H9 (cell line): ENCODE results near the gene ROBO1. TPM values are rescaled to one million over a fixed set of nuclear protein-coding genes. Genes with fewer than 3 reads are reported as not detected.

Experiments used
- DNase-seq: peaks from one replicate; pipeline ENCODE4 v3.0.0-alpha.2; 2017
- H2AFZ ChIP-seq: one replicate; pipeline ENCODE4 v1.6.1; 2013; ENCODE audit warnings: mild to moderate bottlenecking, low read length, control low read depth, moderate library complexity
- H2AK5ac ChIP-seq: 2 replicates; pipeline ENCODE4 v1.6.1; 2013; ENCODE audit warnings: low read length, control low read depth, mixed read lengths; ENCODE audit not compliant: insufficient read length
- H2BK120ac ChIP-seq: one replicate; pipeline ENCODE4 v1.6.1; 2013; ENCODE audit warnings: low read depth, mild to moderate bottlenecking, low read length, control low read depth, inconsistent platforms; ENCODE audit not compliant: poor library complexity, severe bottlenecking
- H2BK12ac ChIP-seq: 2 replicates; pipeline ENCODE4 v1.6.1; 2013; ENCODE audit warnings: low read length, control low read depth, mixed read lengths, low read depth; ENCODE audit not compliant: insufficient read length
- H2BK15ac ChIP-seq: 2 replicates; pipeline ENCODE4 v1.6.1; 2013; ENCODE audit warnings: low read depth, low read length, control low read depth
- H2BK20ac ChIP-seq: one replicate; pipeline ENCODE4 v1.6.1; 2013; ENCODE audit warnings: low read depth, mild to moderate bottlenecking, low read length, control low read depth, inconsistent platforms; ENCODE audit not compliant: poor library complexity, severe bottlenecking
- H2BK5ac ChIP-seq: 2 replicates; pipeline ENCODE4 v1.6.1; 2013; ENCODE audit warnings: low read length, control low read depth, mixed read lengths; ENCODE audit not compliant: insufficient read length
- H3K14ac ChIP-seq: 2 replicates; pipeline ENCODE4 v1.6.1; 2013; ENCODE audit warnings: low read length, control low read depth; ENCODE audit not compliant: insufficient read depth
- H3K18ac ChIP-seq: 2 replicates; pipeline ENCODE4 v1.6.1; 2013; ENCODE audit warnings: low read depth, mild to moderate bottlenecking, mixed read lengths, low read length, control low read depth; ENCODE audit not compliant: insufficient read length
- H3K23ac ChIP-seq: 2 replicates; pipeline ENCODE4 v1.6.1; 2013; ENCODE audit warnings: low read length, control low read depth, mixed read lengths, low read depth; ENCODE audit not compliant: insufficient read length
- H3K23me2 ChIP-seq: 2 replicates; pipeline ENCODE4 v1.6.1; 2013; ENCODE audit warnings: low read depth, mild to moderate bottlenecking, mixed read lengths, low read length, control low read depth; ENCODE audit not compliant: insufficient read length, poor library complexity, severe bottlenecking
- H3K27ac ChIP-seq: 2 replicates; pipeline ENCODE4 v1.5.1; 2013; ENCODE audit warnings: low read length, control low read depth, mixed read lengths, low read depth; ENCODE audit not compliant: insufficient read length
- H3K27me3 ChIP-seq: 2 replicates; pipeline ENCODE4 v1.6.1; 2013; ENCODE audit warnings: low read length, control low read depth, inconsistent platforms; ENCODE audit not compliant: insufficient read depth
- H3K4ac ChIP-seq: 2 replicates; pipeline ENCODE4 v1.6.1; 2013; ENCODE audit warnings: low read depth, mild to moderate bottlenecking, control low read depth, inconsistent platforms, low read length, moderate library complexity
- H3K4me1 ChIP-seq: 2 replicates; pipeline ENCODE4 v1.6.1; 2013; ENCODE audit warnings: low read length, control low read depth, inconsistent platforms; ENCODE audit not compliant: insufficient read depth
- H3K4me2 ChIP-seq: 2 replicates; pipeline ENCODE4 v1.6.1; 2013; ENCODE audit warnings: low read length, control low read depth, mixed read lengths; ENCODE audit not compliant: insufficient read length, insufficient read depth
- H3K56ac ChIP-seq: 2 replicates; pipeline ENCODE4 v1.6.1; 2013; ENCODE audit warnings: low read depth, mild to moderate bottlenecking, mixed read lengths, low read length, control low read depth; ENCODE audit not compliant: insufficient read length
- H3K79me1 ChIP-seq: 2 replicates; pipeline ENCODE4 v1.6.1; 2013; ENCODE audit warnings: low read depth, mild to moderate bottlenecking, moderate library complexity, low read length, control low read depth, inconsistent platforms; ENCODE audit not compliant: insufficient read depth, poor library complexity, severe bottlenecking
- H3K79me2 ChIP-seq: 2 replicates; pipeline ENCODE4 v1.6.1; 2013; ENCODE audit warnings: low read length, control low read depth, inconsistent platforms; ENCODE audit not compliant: insufficient read depth
- H3K9ac ChIP-seq: 2 replicates; pipeline ENCODE4 v1.6.1; 2013; ENCODE audit warnings: low read length, control low read depth, mixed read lengths; ENCODE audit not compliant: insufficient read length; ENCODE audit errors: extremely low read depth
- H3K9me3 ChIP-seq: one replicate; pipeline ENCODE4 v1.6.1; 2013; ENCODE audit warnings: low read depth, low read length, inconsistent platforms; ENCODE audit not compliant: control insufficient read depth
- H3T11ph ChIP-seq: one replicate; pipeline ENCODE4 v1.6.1; 2013; ENCODE audit warnings: mild to moderate bottlenecking, low read length, control low read depth, inconsistent platforms
- H4K20me1 ChIP-seq: one replicate; pipeline ENCODE4 v1.6.1; 2013; ENCODE audit not compliant: control insufficient read depth, insufficient read length, insufficient read depth
- H4K5ac ChIP-seq: 2 replicates; pipeline ENCODE4 v1.6.1; 2013; ENCODE audit warnings: low read depth, mild to moderate bottlenecking, mixed read lengths, low read length, control low read depth; ENCODE audit not compliant: insufficient read length
- H4K8ac ChIP-seq: replicated peaks from 2 replicates; pipeline ENCODE4 v1.6.1; 2013; ENCODE audit warnings: low read length, control low read depth, mixed read lengths, low read depth; ENCODE audit not compliant: insufficient read length
- H4K91ac ChIP-seq: 2 replicates; pipeline ENCODE4 v1.6.1; 2013; ENCODE audit warnings: low read depth, mild to moderate bottlenecking, moderate library complexity, mixed read lengths, low read length, control low read depth; ENCODE audit not compliant: insufficient read length
- H3K27ac Mint-ChIP-seq, 3 experiments: 2 replicates in 2 of 3; 3 replicates in 1 of 3; pipeline ENCODE4 v1.8.0; 2020 to 2021; ENCODE audit warnings: mixed read lengths in 3 of 3, mild to moderate bottlenecking in 1 of 3, moderate library complexity in 1 of 3
- H3K27me3 Mint-ChIP-seq: 2 replicates; pipeline ENCODE4 v1.8.0; 2021; ENCODE audit warnings: low read depth, mild to moderate bottlenecking, moderate library complexity, mixed read lengths
- H3K36me3 Mint-ChIP-seq, 3 experiments: 2 replicates in 2 of 3; 3 replicates in 1 of 3; pipeline ENCODE4 v1.8.0; 2020 to 2021; ENCODE audit warnings: low read depth in 3 of 3, mixed read lengths in 3 of 3; ENCODE audit not compliant: insufficient read depth in 1 of 3
- H3K4me1 Mint-ChIP-seq, 2 experiments: 2 replicates each; pipeline ENCODE4 v1.8.0; 2020; ENCODE audit warnings: mixed read lengths in 2 of 2
- H3K4me3 Mint-ChIP-seq, 2 experiments: 2 replicates in 1 of 2; 3 replicates in 1 of 2; pipeline ENCODE4 v1.8.0; 2020 to 2021; ENCODE audit warnings: mild to moderate bottlenecking in 2 of 2, mixed read lengths in 2 of 2, moderate library complexity in 1 of 2
- H3K9me3 Mint-ChIP-seq, 2 experiments: 2 replicates in 1 of 2; 3 replicates in 1 of 2; pipeline ENCODE4 v1.8.0; 2020; ENCODE audit warnings: mild to moderate bottlenecking in 2 of 2, mixed read lengths in 2 of 2, moderate library complexity in 1 of 2
- WGBS: extraction: QIAGEN DNeasy Blood & Tissue Kit; methylation state at CpG from one replicate; pipeline ENCODE4 v1.1.7; 2013; ENCODE audit warnings: missing lambda C conversion rate, low lambda C conversion rate, mixed read lengths; ENCODE audit not compliant: insufficient read length; ENCODE audit errors: extremely low coverage; 5-methylcytosine and 5-hydroxymethylcytosine counted together
- total RNA-seq: library from RNA; stranded (reverse); gene quantifications from 2 replicates; pipeline ENCODE4 v1.2.1, GENCODE V29; 2021
- TF ChIP-seq, protein P1 (sequence below): fragments of 200-600 bp; sonication (generic); conservative IDR thresholded peaks from 3 replicates; pipeline ENCODE4 v1.8.0; 2021; ENCODE audit warnings: antibody characterized with exemption, mild to moderate bottlenecking

ROBO1 gene
- total RNA-seq, 1 experiment from 2014 or later = 62.7 TPM

DNA sequence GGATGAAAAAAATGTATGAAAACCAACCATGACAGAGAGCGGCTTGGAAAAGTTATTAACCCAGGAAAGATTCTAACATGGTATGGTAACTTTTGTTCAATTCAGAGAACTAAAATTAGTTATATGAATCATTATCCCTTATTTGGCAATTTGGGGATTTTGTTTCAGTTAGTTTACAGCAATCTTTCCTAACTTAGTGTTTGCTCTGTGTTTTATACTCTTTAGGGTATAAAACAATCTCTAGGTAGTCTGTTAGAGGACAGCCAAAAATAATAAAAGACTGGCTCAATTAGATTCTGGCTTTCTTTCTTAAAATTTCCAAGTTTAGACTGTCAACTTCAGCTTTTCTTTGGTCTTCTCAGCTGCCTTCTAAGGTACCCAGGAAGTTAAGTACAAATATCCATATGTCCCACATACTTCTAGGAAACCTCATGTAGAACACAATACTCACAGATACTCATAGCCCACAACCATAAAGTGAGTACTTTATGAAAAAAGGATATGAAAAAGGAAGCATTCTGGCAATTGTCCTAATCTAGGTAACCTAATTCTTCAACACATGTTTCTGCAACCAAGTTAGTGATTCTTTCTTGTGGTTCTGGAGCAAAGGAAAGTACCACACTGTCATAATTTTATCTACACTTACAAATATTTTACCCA lies 849.3 kb downstream of the ROBO1 start:
- no peak overlapping the region for H2BK120ac ChIP-seq
- no peak overlapping the region for H4K91ac ChIP-seq
- H3T11ph ChIP-seq = no peak overlapping the region
- H2AK5ac ChIP-seq = no peak overlapping the region
- H3K56ac ChIP-seq = no peak overlapping the region
- 0 out of 2 replicates have a peak, but pooled peaks cover under 1% of the 10 kb centered on the region for H3K79me2 ChIP-seq
- no peak overlapping the region for H3K9ac ChIP-seq
- H2BK5ac ChIP-seq = no peak overlapping the region
- H3K27me3 ChIP-seq = no peaks in the 10 kb centered on the region
- Mint-ChIP-seq H3K27ac (0 out of 7 replicates have a peak overlapping the region, but pooled peaks of 1 of the 3 experiments have one; percentile 55), H3K4me1 (peaks cover 5 to 6% of the 10 kb centered on the region in 2 experiments), H3K9me3 (no peaks in the 10 kb centered on the region), H3K36me3 (no peaks in the 10 kb centered on the region; a peak in 1 of 7 replicates), H3K4me3 (no peak overlapping the region), H3K27me3 (no peaks in the 10 kb centered on the region)
- H4K5ac ChIP-seq = no peak overlapping the region
- H3K4ac ChIP-seq = no peak overlapping the region
- no peak overlapping the region for H3K18ac ChIP-seq
- no peak overlapping the region for H3K23ac ChIP-seq
- no peaks in the 10 kb centered on the region for H3K9me3 ChIP-seq
- H3K14ac ChIP-seq = no peak overlapping the region
- H2BK15ac ChIP-seq = no peak overlapping the region
- H4K20me1 ChIP-seq = no peaks in the 10 kb centered on the region
- no peak for DNase-seq
- H2AFZ ChIP-seq = no peak overlapping the region
- TF ChIP-seq, protein P1, sequence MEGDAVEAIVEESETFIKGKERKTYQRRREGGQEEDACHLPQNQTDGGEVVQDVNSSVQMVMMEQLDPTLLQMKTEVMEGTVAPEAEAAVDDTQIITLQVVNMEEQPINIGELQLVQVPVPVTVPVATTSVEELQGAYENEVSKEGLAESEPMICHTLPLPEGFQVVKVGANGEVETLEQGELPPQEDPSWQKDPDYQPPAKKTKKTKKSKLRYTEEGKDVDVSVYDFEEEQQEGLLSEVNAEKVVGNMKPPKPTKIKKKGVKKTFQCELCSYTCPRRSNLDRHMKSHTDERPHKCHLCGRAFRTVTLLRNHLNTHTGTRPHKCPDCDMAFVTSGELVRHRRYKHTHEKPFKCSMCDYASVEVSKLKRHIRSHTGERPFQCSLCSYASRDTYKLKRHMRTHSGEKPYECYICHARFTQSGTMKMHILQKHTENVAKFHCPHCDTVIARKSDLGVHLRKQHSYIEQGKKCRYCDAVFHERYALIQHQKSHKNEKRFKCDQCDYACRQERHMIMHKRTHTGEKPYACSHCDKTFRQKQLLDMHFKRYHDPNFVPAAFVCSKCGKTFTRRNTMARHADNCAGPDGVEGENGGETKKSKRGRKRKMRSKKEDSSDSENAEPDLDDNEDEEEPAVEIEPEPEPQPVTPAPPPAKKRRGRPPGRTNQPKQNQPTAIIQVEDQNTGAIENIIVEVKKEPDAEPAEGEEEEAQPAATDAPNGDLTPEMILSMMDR = no peak
- no peaks in the 10 kb centered on the region for H3K79me1 ChIP-seq
- no peak overlapping the region for H3K27ac ChIP-seq
- H2BK12ac ChIP-seq = no peak overlapping the region
- no CpG with 5 or more reads among the region's 1 CpG for WGBS
- H2BK20ac ChIP-seq = no peak overlapping the region
- no peaks in the 10 kb centered on the region for H3K23me2 ChIP-seq
- H3K4me2 ChIP-seq = no peak overlapping the region
- H4K8ac ChIP-seq = no peak overlapping the region
- H3K4me1 ChIP-seq = no peaks in the 10 kb centered on the region
